HG03432 (cell line): ENCODE data around the gene MMRN2.
A peak's percentile ranks its signal among the peaks of the same experiment; 100 is the strongest.
"Not testable (repeated sequence)": the region's sequence is repeated elsewhere in the genome, so short reads cannot be mapped to it uniquely, and the experiment has no call there.

Source experiments
- ATAC-seq: cut with Tn5 transposase; IDR thresholded peaks from one replicate; pipeline ENCODE4 v1.9.1; 2021; ENCODE audit warnings: mild to moderate bottlenecking, moderate library complexity; ENCODE audit not compliant: unreplicated experiment

Gene MMRN2

GRCh38 chr10:86957471-86958115, at the start of gene MMRN2:
TSS of gene MMRN2 (minus strand) at chr10:86957615. CDS start at chr10:86957541, 74 bp downstream.
- no peak for ATAC-seq

DNA sequence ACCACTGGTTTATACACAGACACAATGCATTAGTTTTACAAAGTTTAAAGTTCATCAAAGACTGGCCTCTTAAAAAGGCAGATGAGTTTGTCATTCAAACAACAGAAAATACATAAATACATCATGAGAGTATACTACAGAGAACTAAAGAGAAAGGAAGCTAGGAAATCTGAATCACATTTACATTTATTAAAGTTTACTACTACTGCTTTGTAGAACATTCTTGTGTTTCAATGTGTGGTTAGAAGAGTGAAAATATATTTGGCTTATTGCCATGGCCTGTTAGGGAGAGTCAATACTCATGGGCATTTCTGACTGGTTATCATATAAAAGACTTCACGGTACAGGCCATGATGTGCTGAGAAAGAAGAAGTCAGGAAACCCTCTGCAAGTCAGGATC, 49.7 kb upstream of the MMRN2 start:
- ATAC-seq: not testable (repeated sequence)

GRCh38 chr10:87000491-87000890, 43.1 kb upstream of the MMRN2 start:
- ATAC-seq: no peak

GRCh38 chr10:86999802-87000403, 42.5 kb upstream of the MMRN2 start:
- not testable (repeated sequence) for ATAC-seq

DNA sequence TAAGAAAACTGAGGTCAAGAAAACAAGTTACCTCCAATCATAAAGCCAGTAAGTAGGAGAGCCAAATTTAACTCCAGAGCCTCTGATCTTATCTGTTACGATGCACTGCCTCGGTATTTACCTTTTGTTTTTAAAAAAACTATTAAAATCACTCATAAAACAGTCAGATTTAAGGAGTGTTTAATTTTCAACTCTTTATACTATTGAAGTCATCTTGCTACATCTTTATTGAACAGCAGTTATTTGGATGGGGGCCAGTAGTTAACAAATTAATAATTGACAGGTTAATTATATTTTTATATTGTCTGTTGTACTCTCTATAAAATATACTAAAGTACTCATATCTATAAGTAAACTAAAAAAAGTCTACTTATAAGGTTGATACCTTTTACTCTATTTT, 35.5 kb upstream of the MMRN2 start:
- no peak for ATAC-seq

GRCh38 chr10:86992456-86992855, 35.0 kb upstream of the MMRN2 start:
- no peak for ATAC-seq

GRCh38 chr10:86991362-86991761, 33.9 kb upstream of the MMRN2 start:
- ATAC-seq: not testable (repeated sequence)

DNA sequence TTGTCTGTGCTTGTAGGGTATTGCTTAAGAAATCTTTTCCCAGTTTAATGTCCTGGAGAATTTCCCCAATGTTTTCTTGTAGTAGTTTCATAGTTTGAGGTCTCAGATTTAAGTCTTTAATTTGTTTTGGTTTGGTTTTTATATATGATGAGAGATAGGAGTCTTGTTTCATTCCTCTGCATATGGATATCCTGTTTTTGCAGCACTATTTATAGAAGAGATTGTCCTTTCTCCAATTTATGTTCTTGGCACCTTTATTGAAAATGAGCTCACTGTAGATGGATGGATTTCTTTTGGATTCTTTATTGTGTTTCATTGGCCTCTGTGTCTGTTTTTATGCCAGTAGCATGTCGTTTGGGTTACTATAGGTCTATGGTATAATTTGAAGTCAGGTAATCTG, 31.1 kb upstream of the MMRN2 start:
- ATAC-seq: no peak

GRCh38 chr10:86984498-86984897, 27.1 kb upstream of the MMRN2 start:
- not testable (repeated sequence) for ATAC-seq

DNA sequence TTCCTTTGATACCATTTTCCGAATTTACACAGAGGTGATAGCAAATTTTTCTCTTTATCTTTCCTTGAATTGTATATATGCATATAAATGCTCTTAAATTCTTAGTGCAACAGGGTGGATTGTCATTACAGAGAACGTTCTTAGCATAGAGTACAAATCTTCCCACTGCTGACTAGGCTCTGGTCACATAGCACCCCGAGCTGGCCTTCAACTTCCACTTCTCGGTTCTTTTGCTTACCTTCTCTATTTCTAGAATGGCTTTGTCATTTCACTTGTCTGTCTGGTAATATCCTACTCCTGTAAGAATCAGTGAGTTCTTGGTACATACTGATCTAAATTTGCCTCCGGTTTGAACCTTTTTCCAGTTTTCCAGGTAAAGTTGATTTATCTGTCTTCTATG, 24.3 kb upstream of the MMRN2 start:
- no peak for ATAC-seq

DNA sequence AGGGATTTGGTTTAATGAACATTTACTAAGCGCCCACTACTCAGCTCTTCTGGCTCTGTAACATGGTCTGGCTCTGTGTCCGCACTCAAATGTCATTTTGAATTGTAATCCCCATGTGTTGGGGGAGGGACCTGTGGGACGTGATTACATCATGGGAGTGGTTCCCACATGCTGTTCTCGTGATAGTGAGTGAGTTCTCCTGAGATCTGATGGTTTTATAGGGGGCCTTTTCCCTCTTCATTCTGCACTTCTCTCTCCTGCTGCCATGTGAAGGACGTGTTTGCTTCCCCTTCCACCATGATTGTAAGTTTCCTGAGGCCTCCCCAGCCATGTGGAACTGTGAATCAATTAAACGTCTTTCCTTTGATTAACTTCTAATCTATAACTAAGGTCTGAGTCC, 23.6 kb upstream of the MMRN2 start:
- ATAC-seq: not testable (repeated sequence)

- no peak for ATAC-seq
These were observed 22.6 kb upstream of the MMRN2 start for GRCh38 chr10:86979977-86980448.

DNA sequence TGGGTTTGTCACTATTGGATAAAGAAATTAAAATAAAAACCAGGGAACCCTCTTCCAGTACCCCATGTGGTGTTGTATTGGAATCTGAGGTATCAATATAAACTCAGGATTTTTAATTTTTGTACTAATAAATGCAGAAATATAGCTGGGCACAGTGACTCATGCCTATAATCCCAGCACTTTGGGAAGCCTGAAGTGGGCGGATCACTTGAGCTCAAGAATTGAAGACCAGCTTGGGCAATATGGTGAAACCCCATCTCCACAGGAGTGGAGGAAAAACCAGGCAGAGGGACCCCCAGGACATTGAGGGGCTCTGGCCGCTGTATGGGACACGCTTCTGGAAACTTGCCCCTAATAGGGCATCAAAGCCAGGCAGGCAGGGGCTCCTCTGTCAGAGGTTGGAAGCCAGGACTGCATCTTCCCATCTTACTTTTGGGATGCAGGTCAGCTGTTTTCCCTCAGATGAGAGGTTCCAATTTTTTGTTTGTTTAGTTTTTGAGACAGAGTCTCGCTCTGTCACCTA, 21.9 kb upstream of the MMRN2 start:
- no peak for ATAC-seq

DNA sequence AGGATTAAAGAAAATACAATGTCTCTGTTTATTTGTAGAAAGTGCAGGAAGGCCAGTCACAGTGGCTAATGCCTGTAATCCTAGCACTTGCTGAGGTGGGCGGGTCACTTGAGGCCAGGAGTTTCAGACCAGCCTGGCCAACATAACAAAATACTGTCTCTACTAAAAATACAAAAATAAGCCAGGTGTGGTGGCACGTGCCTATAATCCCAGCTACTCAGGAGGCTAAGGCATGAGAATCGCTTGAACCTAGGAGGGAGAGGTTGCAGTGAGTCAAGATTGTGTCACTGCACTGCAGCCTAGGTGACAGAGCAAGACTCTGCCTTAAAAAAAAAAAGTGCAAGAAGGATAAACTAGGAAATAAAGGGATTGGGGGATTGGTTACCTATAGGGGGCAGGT, 21.0 kb upstream of the MMRN2 start:
- ATAC-seq: not testable (repeated sequence)

GRCh38 chr10:86976362-86977056, 19.1 kb upstream of the MMRN2 start:
- ATAC-seq: no peak

DNA sequence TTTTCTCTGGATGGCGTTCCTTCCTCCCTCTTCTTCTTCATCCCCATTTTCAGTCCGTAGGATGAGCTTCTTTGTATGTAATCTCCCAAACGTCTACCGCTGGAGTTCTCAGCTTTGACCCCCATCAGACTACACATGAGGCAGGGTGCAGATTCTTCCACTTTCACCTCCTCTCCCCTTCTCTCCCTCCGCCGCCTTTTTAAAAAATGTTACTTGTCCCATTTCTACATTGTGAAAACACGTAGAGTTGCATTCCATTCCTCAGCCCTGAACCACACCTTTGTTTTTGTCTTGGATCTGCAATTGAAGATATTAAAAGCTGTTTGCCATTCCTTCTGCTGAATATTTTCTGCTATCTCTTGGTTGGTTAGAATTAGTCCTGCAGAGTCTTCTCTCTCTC, 17.1 kb upstream of the MMRN2 start:
- no peak for ATAC-seq

DNA sequence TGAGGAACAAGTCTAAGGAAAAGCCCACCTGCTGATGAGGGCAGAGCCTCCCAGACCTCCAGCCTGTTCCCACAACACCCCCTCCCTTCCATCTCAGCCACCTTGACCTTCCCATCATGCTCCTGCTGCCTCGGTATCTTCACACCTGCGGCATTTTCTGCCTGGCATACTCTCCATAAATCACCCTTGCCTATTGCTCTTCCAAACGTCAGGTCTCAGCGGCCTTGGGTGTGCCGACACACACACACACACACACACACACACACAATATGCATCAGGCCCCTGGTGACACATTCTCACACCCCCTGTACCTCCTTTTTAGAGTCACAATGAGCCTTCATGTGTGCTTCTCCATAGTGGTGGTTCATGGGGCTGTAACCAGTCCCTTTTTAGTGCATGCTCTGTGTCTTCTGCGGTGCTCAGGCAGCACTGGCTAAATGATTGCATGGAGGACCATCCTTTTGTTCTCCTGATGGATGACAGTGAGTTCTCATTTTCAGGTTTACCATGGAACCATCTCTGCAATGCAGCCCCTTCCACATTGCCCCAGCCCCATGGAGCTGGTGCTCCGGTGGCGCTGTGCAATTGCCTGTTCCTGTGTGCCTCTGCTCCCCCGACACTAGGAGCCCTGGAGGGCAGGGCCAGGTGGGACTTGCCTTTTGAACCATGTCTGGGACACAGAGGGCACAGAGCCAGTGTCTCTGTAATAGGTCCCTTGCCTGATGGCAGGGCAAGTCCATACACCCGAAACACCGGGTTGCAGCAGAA, 15.4 kb upstream of the MMRN2 start:
- ATAC-seq: no peak

DNA sequence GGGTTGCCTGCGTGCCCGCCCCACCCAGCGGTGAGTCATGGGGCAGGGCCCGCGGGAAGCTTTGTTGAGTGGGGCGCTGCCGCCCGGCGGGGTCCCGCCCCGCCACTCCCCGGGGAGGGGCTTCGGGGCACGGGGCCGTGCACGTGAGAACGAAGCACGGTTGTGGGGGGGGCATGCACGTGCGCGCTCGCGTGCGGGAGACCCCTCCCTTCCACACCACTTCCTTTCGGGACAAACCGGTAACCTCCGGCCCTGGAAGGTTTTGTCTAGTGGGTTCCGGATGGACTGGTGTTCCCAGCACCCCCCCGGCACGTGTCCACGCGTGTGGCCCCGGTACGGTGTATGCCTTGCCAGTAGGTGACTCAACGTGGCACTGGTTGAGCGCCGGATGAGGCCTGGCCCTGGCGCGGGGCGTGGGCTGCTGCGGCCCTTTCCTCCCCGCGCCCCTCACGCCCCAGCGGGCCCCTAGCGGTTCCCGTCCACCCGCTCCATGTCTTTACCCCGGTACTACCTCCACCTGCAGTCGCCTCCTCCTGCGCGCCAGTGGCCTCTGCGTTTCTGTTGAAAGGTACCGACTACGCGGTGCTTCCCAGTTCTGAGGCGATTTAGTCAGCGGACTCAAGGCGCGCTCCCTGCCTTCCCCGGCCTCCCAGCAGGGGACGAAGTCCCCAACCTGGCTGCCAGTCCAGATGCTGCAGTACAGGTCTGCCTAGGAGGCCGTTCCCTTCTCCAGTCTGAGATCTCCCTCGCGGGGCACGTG, 14.0 kb upstream of the MMRN2 start:
- ATAC-seq: peak; percentile 82

GRCh38 chr10:86970982-86971231, 13.5 kb upstream of the MMRN2 start:
- no peak for ATAC-seq

- ATAC-seq: no peak
These were observed 13.0 kb upstream of the MMRN2 start for GRCh38 chr10:86970162-86970981.
